ENCODE data around the gene IKBIP. TPM values are rescaled to one million over a fixed set of nuclear protein-coding genes. Genes with fewer than 3 reads are reported as not detected.
"Not testable (repeated sequence)": the region's sequence is repeated elsewhere in the genome, so short reads cannot be mapped to it uniquely, and the experiment has no call there.

The IKBIP gene
- total RNA-seq, 1 experiment from 2014 or later, result 10.9 TPM

GRCh38 chr12:98646294-98647090 lies 1.9 kb upstream of the IKBIP start:
- peak overlapping the region; percentile 86 for H3K4me3 Mint-ChIP-seq (ENCODE audit: unreplicated experiment)
- H3K4me3 ChIP-seq (ENCODE audit: low read depth, low read length), result peak overlapping the region; percentile 95
- no peaks in the 10 kb centered on the region for H3K9me3 Mint-ChIP-seq (ENCODE audit: unreplicated experiment)
- DNase-seq, result peak in 1 of 2 experiments; percentile 7
- no peaks in the 10 kb centered on the region for H3K36me3 ChIP-seq (ENCODE audit: control insufficient read depth, insufficient read depth, low read length)
- no peaks in the 10 kb centered on the region for H3K27me3 Mint-ChIP-seq (ENCODE audit: insufficient read depth, unreplicated experiment)
- no peaks in the 10 kb centered on the region for H3K9me3 ChIP-seq
- CTCF ChIA-PET, result interaction anchor here (0.7 kb wide), 1 partner anchor 80 kb away, joined by 3 read pairs; no protein-coding TSS in a partner anchor
- H3K4me1 ChIP-seq, result peaks cover 4% of the 10 kb centered on the region; the same call in 1 of the 2 replicates
- POLR2A ChIA-PET, result no interaction called here
- peak in 1 of 2 experiments; percentile 5 for TF ChIP-seq CTCF (IDR thresholded peaks at IDR 0.05; ENCODE audit: insufficient read depth in 1 of 2, low read depth in 1 of 2, low read length in 1 of 2, severe bottlenecking in 1 of 2, unreplicated experiment in 1 of 2)
- intact Hi-C loops (cut with micrococcal nuclease; ENCODE audit: unreplicated experiment), result no loop called here
- peaks cover 28% of the 10 kb centered on the region for H3K36me3 Mint-ChIP-seq (ENCODE audit: insufficient read depth, unreplicated experiment)
- peak overlapping the region; percentile 75 for H3K27ac Mint-ChIP-seq (ENCODE audit: unreplicated experiment)
- H3K27me3 ChIP-seq (replicated peaks; ENCODE audit: control insufficient read depth, insufficient read depth, low read length), result no peaks in the 10 kb centered on the region
- peaks cover 7% of the 10 kb centered on the region for H3K4me1 Mint-ChIP-seq (ENCODE audit: low read depth, unreplicated experiment)
- BruUV-seq (replicated peaks), result no TSS peak

GRCh38 chr12:98645572-98646067 lies 1.0 kb upstream of the IKBIP start:
- H3K9me3 ChIP-seq, result no peaks in the 10 kb centered on the region
- ChIA-PET CTCF (no interaction called here), POLR2A (no interaction called here)
- no peaks in the 10 kb centered on the region for H3K27me3 ChIP-seq (replicated peaks; ENCODE audit: control insufficient read depth, insufficient read depth, low read length)
- H3K27me3 Mint-ChIP-seq (ENCODE audit: insufficient read depth, unreplicated experiment), result no peaks in the 10 kb centered on the region
- H3K4me3 ChIP-seq (ENCODE audit: low read depth, low read length), result peak overlapping the region; percentile 95
- H3K27ac Mint-ChIP-seq (ENCODE audit: unreplicated experiment), result peak overlapping the region; percentile 75
- peaks cover 23% of the 10 kb centered on the region for H3K36me3 Mint-ChIP-seq (ENCODE audit: insufficient read depth, unreplicated experiment)
- H3K4me3 Mint-ChIP-seq (ENCODE audit: unreplicated experiment), result peak overlapping the region; percentile 86
- peaks cover 7% of the 10 kb centered on the region for H3K4me1 Mint-ChIP-seq (ENCODE audit: low read depth, unreplicated experiment)
- no peak for TF ChIP-seq CTCF (IDR thresholded peaks at IDR 0.05; ENCODE audit: insufficient read depth in 1 of 2, low read depth in 1 of 2, low read length in 1 of 2, severe bottlenecking in 1 of 2, unreplicated experiment in 1 of 2)
- BruUV-seq (replicated peaks), result no TSS peak
- H3K36me3 ChIP-seq (ENCODE audit: control insufficient read depth, insufficient read depth, low read length), result no peaks in the 10 kb centered on the region
- H3K9me3 Mint-ChIP-seq (ENCODE audit: unreplicated experiment), result no peaks in the 10 kb centered on the region
- peaks cover 4% of the 10 kb centered on the region; the same call in 1 of the 2 replicates for H3K4me1 ChIP-seq
- intact Hi-C loops (cut with micrococcal nuclease; ENCODE audit: unreplicated experiment), result loop anchor here (1.0 to 2.0 kb wide), 3 partner anchors 39 to 79 kb away; partner anchors contain the start of gene SLC25A3
- peak in 1 of 2 experiments; percentile 34 for DNase-seq

GRCh38 chr12:98644433-98644711 lies 216 bp downstream of the IKBIP start:
- H3K36me3 Mint-ChIP-seq (ENCODE audit: insufficient read depth, unreplicated experiment), result peaks cover 16% of the 10 kb centered on the region
- DNase-seq, result peak in 1 of 2 experiments; percentile 68
- intact Hi-C loops (cut with micrococcal nuclease; ENCODE audit: unreplicated experiment), result loop anchor here (2.0 kb wide), 2 partner anchors 38 to 78 kb away; no protein-coding TSS in a partner anchor
- Histone ChIP-seq H3K4me3 (ENCODE audit: low read depth, low read length) (peak overlapping the region; percentile 95), H3K27me3 (replicated peaks; ENCODE audit: control insufficient read depth, insufficient read depth, low read length) (no peaks in the 10 kb centered on the region), H3K4me1 (peaks cover 4% of the 10 kb centered on the region; the same call in 1 of the 2 replicates), H3K9me3 (no peaks in the 10 kb centered on the region), H3K36me3 (ENCODE audit: control insufficient read depth, insufficient read depth, low read length) (no peaks in the 10 kb centered on the region)
- ChIA-PET POLR2A (interaction anchor here (1.0 kb wide), 1 partner anchor 51 kb away, joined by 12 read pairs; the partner anchor contains the start of gene SLC25A3), CTCF (interaction anchor here (1.0 to 1.4 kb wide), 3 partner anchors 12 to 354 kb away, joined by 4 read pairs; no protein-coding TSS in a partner anchor)
- BruUV-seq (replicated peaks), result TSS peak; percentile 37
- H3K4me1 Mint-ChIP-seq (ENCODE audit: low read depth, unreplicated experiment), result peaks cover 7% of the 10 kb centered on the region
- H3K4me3 Mint-ChIP-seq (ENCODE audit: unreplicated experiment), result peak overlapping the region; percentile 86
- H3K27ac Mint-ChIP-seq (ENCODE audit: unreplicated experiment), result peak overlapping the region; percentile 75
- H3K9me3 Mint-ChIP-seq (ENCODE audit: unreplicated experiment), result no peaks in the 10 kb centered on the region
- no peaks in the 10 kb centered on the region for H3K27me3 Mint-ChIP-seq (ENCODE audit: insufficient read depth, unreplicated experiment)
- TF ChIP-seq CTCF (IDR thresholded peaks at IDR 0.05; ENCODE audit: insufficient read depth in 1 of 2, low read depth in 1 of 2, low read length in 1 of 2, severe bottlenecking in 1 of 2, unreplicated experiment in 1 of 2), result peak in 1 of 2 experiments; percentile 14

- CTCF ChIA-PET; DNase-seq; POLR2A ChIA-PET; intact Hi-C loops (cut with micrococcal nuclease; ENCODE audit: unreplicated experiment); H3K27me3 Mint-ChIP-seq (ENCODE audit: insufficient read depth, unreplicated experiment); H3K9me3 Mint-ChIP-seq (ENCODE audit: unreplicated experiment); H3K36me3 Mint-ChIP-seq (ENCODE audit: insufficient read depth, unreplicated experiment); H3K27me3 ChIP-seq (replicated peaks; ENCODE audit: control insufficient read depth, insufficient read depth, low read length); H3K4me1 ChIP-seq; H3K36me3 ChIP-seq (ENCODE audit: control insufficient read depth, insufficient read depth, low read length); H3K9me3 ChIP-seq; H3K4me3 Mint-ChIP-seq (ENCODE audit: unreplicated experiment); BruUV-seq (replicated peaks); H3K27ac Mint-ChIP-seq (ENCODE audit: unreplicated experiment); H3K4me1 Mint-ChIP-seq (ENCODE audit: low read depth, unreplicated experiment); H3K4me3 ChIP-seq (ENCODE audit: low read depth, low read length): not testable (repeated sequence)
These were observed 1.8 kb downstream of the IKBIP start for GRCh38 chr12:98642801-98643200.
